Hepatocyte (in vitro differentiated cells): ENCODE results near the gene TMEM150C.

Source experiments
- CTCF ChIP-seq: fragments of 200-600 bp; sonication (generic); IDR thresholded peaks from 2 replicates; pipeline ENCODE4 v1.5.1; 2016; ENCODE audit warnings: antibody characterized with exemption, mild to moderate bottlenecking; ENCODE audit not compliant: poor library complexity
- EZH2 ChIP-seq: fragments of 200-600 bp; sonication (generic); IDR thresholded peaks from 2 replicates; pipeline ENCODE4 v1.6.1; 2016; ENCODE audit warnings: antibody characterized with exemption, mild to moderate bottlenecking, borderline replicate concordance
- EZH2phosphoT487 ChIP-seq: fragments of 200-600 bp; sonication (generic); IDR thresholded peaks from one replicate; pipeline ENCODE4 v1.6.1; 2018; ENCODE audit warnings: antibody characterized with exemption, mild to moderate bottlenecking, low read depth, moderate library complexity; ENCODE audit not compliant: unreplicated experiment, severe bottlenecking

GRCh38 chr4:82489076-82489475 is 72.7 kb downstream of the TMEM150C start:
- no peak for TF ChIP-seq CTCF
- no peak for TF ChIP-seq EZH2phosphoT487
- TF ChIP-seq EZH2 = no peak
